Measurements from ENCODE around the gene BCL11A.

DNA sequence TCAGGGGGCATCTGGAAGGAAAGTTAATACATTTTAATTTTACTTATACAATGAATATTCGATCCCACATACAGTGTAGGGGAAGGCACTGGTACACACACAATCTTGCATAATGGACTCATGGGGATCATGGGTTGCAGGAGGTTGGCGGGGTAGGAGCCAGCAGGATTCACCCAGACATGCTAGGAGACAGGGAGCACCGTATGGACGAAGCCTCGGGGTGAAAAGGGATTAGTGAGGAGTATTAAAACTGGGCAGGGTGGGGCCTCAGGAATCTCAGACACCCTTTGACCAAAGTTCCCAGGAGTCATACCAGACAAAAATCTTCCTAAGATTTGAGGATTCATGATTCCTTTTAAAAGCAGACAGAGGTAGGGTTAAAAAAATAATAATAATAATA lies 140.8 kb downstream of the BCL11A start:
- TF ChIP-seq, protein P1, sequence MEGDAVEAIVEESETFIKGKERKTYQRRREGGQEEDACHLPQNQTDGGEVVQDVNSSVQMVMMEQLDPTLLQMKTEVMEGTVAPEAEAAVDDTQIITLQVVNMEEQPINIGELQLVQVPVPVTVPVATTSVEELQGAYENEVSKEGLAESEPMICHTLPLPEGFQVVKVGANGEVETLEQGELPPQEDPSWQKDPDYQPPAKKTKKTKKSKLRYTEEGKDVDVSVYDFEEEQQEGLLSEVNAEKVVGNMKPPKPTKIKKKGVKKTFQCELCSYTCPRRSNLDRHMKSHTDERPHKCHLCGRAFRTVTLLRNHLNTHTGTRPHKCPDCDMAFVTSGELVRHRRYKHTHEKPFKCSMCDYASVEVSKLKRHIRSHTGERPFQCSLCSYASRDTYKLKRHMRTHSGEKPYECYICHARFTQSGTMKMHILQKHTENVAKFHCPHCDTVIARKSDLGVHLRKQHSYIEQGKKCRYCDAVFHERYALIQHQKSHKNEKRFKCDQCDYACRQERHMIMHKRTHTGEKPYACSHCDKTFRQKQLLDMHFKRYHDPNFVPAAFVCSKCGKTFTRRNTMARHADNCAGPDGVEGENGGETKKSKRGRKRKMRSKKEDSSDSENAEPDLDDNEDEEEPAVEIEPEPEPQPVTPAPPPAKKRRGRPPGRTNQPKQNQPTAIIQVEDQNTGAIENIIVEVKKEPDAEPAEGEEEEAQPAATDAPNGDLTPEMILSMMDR (IDR thresholded peaks at IDR 0.05) = no peak
- no peak for TF ChIP-seq POLR2A (IDR thresholded peaks at IDR 0.05)
- no peak for TF ChIP-seq POLR2AphosphoS5 (IDR thresholded peaks at IDR 0.05)
- TF ChIP-seq EP300 (IDR thresholded peaks at IDR 0.05) = no peak
